ENCODE measurements around the gene ADAP1.
"Not testable (repeated sequence)": the region's sequence is repeated elsewhere in the genome, so short reads cannot be mapped to it uniquely, and the experiment has no call there.

The ADAP1 gene

GRCh38 chr7:959740-960139 is 5.3 kb upstream of the ADAP1 start:
- H3K36me3 Mint-ChIP-seq; H3K9me3 Mint-ChIP-seq (ENCODE audit: low read depth); H3K4me3 Mint-ChIP-seq; H3K27ac Mint-ChIP-seq; H3K27me3 Mint-ChIP-seq: not testable (repeated sequence)
- peaks cover 12% of the 10 kb centered on the region for H3K4me1 Mint-ChIP-seq (ENCODE audit: low read depth)

GRCh38 chr7:959271-959670 is 4.8 kb upstream of the ADAP1 start:
- Mint-ChIP-seq H3K4me3 (no peak overlapping the region), H3K27me3 (no peaks in the 10 kb centered on the region), H3K4me1 (ENCODE audit: low read depth) (peaks cover 10% of the 10 kb centered on the region), H3K36me3 (no peaks in the 10 kb centered on the region), H3K9me3 (ENCODE audit: low read depth) (no peaks in the 10 kb centered on the region), H3K27ac (no peak overlapping the region)

- Mint-ChIP-seq H3K27ac (no peak overlapping the region), H3K4me3 (no peak overlapping the region), H3K4me1 (ENCODE audit: low read depth) (peaks cover 6% of the 10 kb centered on the region), H3K36me3 (no peaks in the 10 kb centered on the region), H3K9me3 (ENCODE audit: low read depth) (no peaks in the 10 kb centered on the region), H3K27me3 (no peaks in the 10 kb centered on the region)
Observed at GRCh38 chr7:958221-959200, 4.0 kb upstream of the ADAP1 start.

- Mint-ChIP-seq H3K36me3 (no peaks in the 10 kb centered on the region), H3K4me1 (ENCODE audit: low read depth) (peaks cover 4% of the 10 kb centered on the region), H3K27me3 (no peaks in the 10 kb centered on the region), H3K9me3 (ENCODE audit: low read depth) (no peaks in the 10 kb centered on the region), H3K27ac (no peak overlapping the region), H3K4me3 (no peak overlapping the region)
Observed at GRCh38 chr7:957418-958220, 3.1 kb upstream of the ADAP1 start.

- H3K36me3 Mint-ChIP-seq, result no peaks in the 10 kb centered on the region
- no peaks in the 10 kb centered on the region for H3K9me3 Mint-ChIP-seq (ENCODE audit: low read depth)
- peak overlapping the region; percentile 66 for H3K27ac Mint-ChIP-seq
- peak overlapping the region; percentile 60 for H3K4me3 Mint-ChIP-seq
- peaks cover 4% of the 10 kb centered on the region for H3K4me1 Mint-ChIP-seq (ENCODE audit: low read depth)
- H3K27me3 Mint-ChIP-seq, result no peaks in the 10 kb centered on the region
Observed at GRCh38 chr7:956031-956430, 1.6 kb upstream of the ADAP1 start.

- H3K9me3 Mint-ChIP-seq (ENCODE audit: low read depth), result no peaks in the 10 kb centered on the region
- H3K27me3 Mint-ChIP-seq, result no peaks in the 10 kb centered on the region
- H3K4me3 Mint-ChIP-seq, result peak overlapping the region; percentile 61
- H3K27ac Mint-ChIP-seq, result no peak overlapping the region
- H3K4me1 Mint-ChIP-seq (ENCODE audit: low read depth), result peaks cover 8% of the 10 kb centered on the region
- H3K36me3 Mint-ChIP-seq, result no peaks in the 10 kb centered on the region
Observed at GRCh38 chr7:953547-954327, 743 bp downstream of the ADAP1 start.

GRCh38 chr7:952548-953441 is 1.7 kb downstream of the ADAP1 start:
- Mint-ChIP-seq H3K4me1 (ENCODE audit: low read depth) (peaks cover 8% of the 10 kb centered on the region), H3K27me3 (no peaks in the 10 kb centered on the region), H3K9me3 (ENCODE audit: low read depth) (no peaks in the 10 kb centered on the region), H3K36me3 (no peaks in the 10 kb centered on the region), H3K27ac (no peak overlapping the region), H3K4me3 (peak overlapping the region; percentile 61)

- Mint-ChIP-seq H3K27ac (no peak overlapping the region), H3K9me3 (ENCODE audit: low read depth) (no peaks in the 10 kb centered on the region), H3K27me3 (no peaks in the 10 kb centered on the region), H3K4me1 (ENCODE audit: low read depth) (peaks cover 8% of the 10 kb centered on the region), H3K4me3 (peak overlapping the region; percentile 52), H3K36me3 (no peaks in the 10 kb centered on the region)
Observed at GRCh38 chr7:951881-952547, 2.5 kb downstream of the ADAP1 start.

- no peaks in the 10 kb centered on the region for H3K36me3 Mint-ChIP-seq
- peaks cover 5% of the 10 kb centered on the region for H3K4me1 Mint-ChIP-seq (ENCODE audit: low read depth)
- H3K4me3 Mint-ChIP-seq, result no peak overlapping the region
- H3K27ac Mint-ChIP-seq, result no peak overlapping the region
- H3K27me3 Mint-ChIP-seq, result no peaks in the 10 kb centered on the region
- H3K9me3 Mint-ChIP-seq (ENCODE audit: low read depth), result no peaks in the 10 kb centered on the region
Observed at GRCh38 chr7:949021-949934, 5.2 kb downstream of the ADAP1 start.

- Mint-ChIP-seq H3K36me3 (no peaks in the 10 kb centered on the region), H3K27me3 (no peaks in the 10 kb centered on the region), H3K9me3 (ENCODE audit: low read depth) (no peaks in the 10 kb centered on the region), H3K27ac (peak overlapping the region; percentile 23), H3K4me3 (no peak overlapping the region), H3K4me1 (ENCODE audit: low read depth) (peaks cover 5% of the 10 kb centered on the region)
Observed at GRCh38 chr7:947391-948210, 6.9 kb downstream of the ADAP1 start.

GRCh38 chr7:946256-946996 is 8.1 kb downstream of the ADAP1 start:
- no peaks in the 10 kb centered on the region for H3K27me3 Mint-ChIP-seq
- peaks cover 12% of the 10 kb centered on the region for H3K4me1 Mint-ChIP-seq (ENCODE audit: low read depth)
- H3K4me3 Mint-ChIP-seq, result no peak overlapping the region
- no peaks in the 10 kb centered on the region for H3K36me3 Mint-ChIP-seq
- no peak overlapping the region for H3K27ac Mint-ChIP-seq
- H3K9me3 Mint-ChIP-seq (ENCODE audit: low read depth), result peaks cover 5% of the 10 kb centered on the region
